Activated gamma-delta T cell (primary cell): Measurements from ENCODE around the gene ZFHX3.

Experiments
- DNase-seq: peaks from one replicate; lab custom pipeline; 2025; lab: John Stamatoyannopoulos, UW

The ZFHX3 gene

DNA sequence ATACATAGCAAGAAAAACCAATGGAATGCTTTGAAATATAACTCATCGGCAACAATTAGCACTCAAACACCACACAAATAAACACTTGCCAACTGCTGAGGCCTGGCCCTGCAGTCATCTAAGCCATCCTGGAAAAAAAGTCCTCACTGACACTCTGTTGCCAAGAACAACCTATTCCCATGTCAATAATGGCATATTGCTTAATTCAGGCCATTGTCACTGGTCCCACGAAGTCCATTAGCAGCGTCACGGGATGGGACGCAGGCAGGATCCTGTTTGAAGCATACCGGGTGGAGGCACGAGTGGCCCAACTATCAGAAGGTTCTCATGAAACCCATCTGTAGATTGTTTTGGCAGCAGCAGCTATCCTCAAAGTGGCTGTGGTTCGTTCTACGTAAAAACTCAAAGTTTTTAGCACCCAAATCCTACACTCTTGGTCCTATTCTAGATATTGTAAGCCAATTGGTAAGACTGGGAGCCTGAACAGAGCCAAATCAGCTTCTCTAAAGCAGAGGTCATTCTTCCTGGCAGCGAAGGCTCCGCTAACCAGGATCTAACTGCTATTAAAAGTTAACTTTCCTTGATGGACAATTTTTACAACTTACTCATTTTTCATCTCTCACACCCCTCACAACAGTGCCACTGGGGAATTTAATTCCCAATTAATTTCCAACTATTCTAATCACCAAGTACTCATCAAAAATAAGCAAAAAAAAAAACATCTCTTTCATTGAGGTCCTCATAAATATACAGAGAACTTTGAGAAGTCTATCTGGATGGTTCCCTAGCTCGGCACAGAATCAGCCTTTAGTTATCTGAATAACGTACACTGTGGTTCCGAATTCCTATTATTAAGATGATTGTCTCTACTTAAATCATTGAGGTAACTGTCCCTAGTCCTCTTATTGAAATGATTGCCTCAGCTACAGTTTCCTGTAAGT is 91.5 kb downstream of the ZFHX3 start:
- no peak for DNase-seq

DNA sequence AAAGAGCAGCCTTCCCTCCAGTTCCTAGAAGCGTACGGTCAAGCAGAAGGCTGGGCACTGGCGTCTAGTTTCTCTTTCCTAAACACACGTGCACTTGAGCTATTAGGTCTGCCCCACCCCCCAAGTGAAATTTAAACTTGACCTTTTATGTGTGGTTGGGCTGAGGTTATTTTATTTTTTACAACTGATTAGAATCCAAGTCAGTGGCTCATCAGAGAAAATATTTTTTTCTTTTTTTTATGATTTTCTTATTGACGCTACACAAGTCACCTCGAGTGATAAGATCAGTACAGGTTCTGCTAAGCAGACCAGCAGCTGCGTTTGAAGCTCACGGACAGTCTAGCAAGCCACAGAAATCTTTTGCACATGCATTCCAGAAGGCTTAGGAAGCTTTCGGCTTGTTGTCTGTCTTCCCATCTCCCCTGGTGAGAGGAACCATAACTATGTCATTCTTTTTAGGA is 95.1 kb downstream of the ZFHX3 start:
- no peak for DNase-seq

DNA sequence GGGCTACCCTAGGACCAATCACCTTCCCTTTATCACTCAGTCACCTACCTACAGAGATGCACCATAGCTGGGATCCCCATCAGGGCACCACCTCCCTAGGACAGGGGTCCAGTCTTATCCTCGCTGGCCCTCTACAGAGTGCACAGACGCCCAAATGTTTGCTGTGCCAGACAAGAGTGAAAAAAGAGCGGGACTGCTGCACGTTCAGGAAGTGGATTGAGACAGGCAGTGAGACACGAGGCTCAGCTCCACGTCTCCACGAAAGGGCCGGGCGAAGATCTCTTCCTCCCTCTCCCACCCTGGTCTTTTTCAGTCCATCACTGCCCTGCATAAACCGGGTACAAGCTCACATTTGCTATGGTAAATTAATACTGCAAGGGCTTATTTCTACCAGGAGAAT is 95.5 kb downstream of the ZFHX3 start:
- DNase-seq, result no peak

DNA sequence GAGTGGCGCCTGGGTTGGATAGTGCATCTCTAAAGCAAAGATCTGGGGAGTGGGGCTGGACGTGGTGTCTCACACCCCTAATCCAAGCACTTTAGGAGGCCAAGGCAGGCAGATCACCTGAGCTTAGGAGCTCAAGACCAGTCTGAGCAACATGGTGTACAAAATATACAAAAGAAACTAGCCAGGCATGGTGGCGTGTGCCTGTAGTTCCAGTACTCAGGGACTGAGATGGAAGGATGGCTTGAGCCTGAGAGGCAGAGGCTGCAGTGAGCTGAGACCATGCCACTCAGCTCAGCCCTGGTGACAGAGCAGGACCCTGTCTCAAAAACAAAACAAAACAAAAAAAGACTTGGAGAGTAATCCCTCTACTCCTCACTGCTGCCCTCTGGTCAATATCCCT is 96.0 kb downstream of the ZFHX3 start:
- no peak for DNase-seq

DNA sequence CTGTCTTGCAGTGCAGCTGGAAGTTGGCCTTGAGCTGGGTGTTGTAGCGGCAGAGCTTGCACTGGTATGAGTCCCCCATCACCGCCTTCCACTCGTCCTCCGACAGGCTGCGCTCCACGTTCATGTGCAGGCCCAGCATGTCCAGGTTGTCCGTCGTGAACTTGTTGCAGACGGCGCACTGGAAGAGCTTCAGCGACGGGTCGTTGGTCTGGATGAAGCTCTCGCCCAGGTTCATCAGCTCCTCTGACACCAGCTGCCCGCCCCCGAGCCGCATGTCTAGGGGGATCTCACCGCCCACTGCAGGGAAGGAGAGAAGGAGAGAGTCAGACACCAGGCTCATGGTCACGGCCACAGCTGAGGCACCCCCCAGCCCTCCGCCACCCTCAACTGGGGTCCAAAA is 97.3 kb downstream of the ZFHX3 start:
- DNase-seq, result no peak

DNA sequence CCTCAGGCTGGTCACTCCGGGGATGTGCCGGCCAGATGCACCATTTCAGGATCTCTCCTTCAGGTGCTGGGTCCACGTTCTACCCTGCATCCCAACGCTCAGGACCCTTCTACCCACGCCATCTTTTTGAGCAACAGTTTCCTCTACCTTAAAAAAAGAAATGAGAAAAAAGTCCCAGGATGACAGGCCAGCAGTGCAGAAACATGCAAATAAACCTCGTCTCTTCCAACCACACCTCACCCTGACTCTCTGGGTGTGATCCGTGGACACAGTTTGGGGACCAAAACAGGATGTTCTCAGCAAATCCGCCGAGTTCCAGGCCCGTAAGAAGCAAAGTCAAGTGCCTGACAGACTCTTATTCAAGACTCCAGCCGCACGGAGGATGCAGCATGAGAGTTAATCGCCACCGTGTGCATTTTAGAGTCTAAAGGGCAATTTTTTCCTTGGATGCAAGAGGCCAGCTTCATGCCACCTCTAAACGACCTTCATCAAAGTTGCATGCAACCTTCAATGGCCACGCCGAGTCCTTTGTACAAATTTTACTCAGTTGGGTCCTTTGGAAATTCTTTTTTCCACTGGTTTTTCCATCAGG is 99.6 kb downstream of the ZFHX3 start:
- DNase-seq, result no peak

DNA sequence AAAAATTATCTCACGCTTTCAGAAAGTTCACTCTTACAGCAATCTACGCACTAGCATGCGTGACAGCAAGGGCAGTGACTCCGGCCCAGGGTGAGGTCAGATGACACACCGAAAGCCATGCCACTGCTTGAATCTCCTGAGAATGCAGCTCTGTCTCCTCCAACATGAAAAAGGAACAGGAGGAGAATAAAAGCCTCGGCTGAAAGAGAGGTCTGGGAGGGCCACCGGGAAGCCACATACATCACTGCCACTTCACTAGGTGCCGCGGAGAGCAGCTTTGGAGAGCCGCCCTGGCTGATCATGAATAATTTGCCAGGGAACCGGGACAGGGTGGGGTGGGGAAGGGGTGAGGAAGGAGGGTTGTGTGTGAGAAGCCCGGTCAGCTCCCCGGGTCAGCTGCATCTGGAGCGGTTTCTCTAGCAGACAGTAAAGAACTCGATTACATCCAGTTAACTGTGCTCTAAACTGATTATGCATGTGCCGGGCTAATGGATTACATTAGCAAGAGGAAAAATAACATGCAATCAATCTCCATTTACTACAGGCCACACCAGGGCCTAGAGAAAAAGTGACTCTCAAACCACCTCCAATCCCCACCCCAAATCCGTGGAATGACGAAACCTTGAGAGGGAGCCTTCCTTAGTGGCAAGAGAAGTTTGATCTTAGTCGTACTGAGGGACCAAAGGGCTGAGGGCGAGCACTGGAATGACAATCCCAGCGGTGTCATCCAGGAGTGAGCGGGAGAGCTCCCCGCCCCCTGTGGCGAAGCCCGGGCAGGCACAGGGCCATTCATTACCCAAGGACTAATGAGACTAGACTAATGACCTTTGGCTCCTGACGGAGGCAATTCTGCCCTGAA is 100.3 kb downstream of the ZFHX3 start:
- no peak for DNase-seq

DNA sequence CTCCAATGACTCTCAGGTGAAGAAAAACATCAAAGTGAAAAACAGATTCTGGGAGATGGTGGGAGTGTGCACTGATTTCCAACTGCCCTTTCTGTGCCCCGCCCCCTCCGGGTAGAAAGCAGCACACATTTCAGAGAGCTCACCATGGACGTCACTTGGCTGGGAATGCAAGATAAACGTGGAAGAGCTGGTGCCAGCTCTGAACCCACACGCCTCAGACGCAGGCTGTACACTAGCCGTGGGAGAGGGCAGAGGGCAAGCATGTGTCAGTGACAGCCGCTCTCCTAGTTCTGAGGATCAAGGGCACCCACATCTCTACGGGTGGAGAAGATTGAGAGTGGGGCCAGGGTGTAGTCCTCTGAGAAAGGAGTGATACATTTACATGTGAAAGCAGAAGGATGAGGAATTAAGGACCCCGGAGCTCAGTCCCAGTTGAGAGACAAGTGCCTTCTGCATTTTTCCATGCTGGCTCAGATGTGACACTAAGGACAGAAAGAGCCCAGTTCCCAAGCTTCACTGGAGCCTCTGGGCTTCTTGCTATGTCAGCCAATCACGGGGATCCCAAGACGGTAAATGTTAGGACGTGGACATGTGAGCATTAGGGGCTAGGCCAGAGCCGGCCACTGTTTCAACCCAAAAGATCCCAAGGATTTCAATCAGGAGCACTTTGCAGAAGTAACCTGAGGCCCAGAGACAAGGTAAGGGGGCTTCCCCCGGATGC is 101.3 kb downstream of the ZFHX3 start:
- no peak for DNase-seq

DNA sequence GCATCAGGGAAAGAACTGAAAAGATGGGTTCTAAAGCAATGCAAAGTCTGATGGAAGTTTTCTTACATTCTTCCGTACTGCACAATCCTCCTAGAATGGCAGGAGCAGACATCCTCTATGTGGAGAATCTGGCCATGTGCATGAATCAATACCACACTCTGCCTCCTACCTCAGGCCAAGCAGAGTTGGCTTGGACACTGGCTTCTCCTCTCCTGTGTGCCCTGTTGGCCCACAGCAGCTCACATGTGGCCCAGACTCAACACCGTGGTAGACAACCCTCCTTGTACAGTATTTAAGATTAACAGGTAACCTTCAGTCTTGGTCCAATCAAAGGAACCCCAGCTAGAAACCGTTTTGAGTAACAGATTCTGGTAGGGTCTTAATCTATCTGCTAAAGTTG is 101.9 kb downstream of the ZFHX3 start:
- no peak for DNase-seq

DNA sequence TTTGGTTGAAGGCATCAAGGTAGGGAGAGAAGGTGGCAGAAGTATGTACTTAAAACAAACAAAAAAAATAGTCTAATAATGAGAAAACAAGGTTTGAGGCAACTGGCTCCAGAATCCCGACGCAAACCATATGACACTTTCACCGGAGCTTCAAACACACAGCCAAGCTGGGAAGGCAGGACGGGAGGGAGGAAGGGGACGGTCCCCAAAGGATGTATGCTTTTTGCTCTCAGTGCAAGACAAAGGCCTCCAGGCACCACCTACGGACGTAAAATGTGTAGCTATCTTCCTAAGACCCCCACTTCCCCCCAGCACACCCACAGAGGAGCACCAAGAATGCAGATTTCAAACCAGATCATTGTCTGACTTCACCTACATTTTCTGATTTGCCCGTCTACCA is 102.3 kb downstream of the ZFHX3 start:
- no peak for DNase-seq

DNA sequence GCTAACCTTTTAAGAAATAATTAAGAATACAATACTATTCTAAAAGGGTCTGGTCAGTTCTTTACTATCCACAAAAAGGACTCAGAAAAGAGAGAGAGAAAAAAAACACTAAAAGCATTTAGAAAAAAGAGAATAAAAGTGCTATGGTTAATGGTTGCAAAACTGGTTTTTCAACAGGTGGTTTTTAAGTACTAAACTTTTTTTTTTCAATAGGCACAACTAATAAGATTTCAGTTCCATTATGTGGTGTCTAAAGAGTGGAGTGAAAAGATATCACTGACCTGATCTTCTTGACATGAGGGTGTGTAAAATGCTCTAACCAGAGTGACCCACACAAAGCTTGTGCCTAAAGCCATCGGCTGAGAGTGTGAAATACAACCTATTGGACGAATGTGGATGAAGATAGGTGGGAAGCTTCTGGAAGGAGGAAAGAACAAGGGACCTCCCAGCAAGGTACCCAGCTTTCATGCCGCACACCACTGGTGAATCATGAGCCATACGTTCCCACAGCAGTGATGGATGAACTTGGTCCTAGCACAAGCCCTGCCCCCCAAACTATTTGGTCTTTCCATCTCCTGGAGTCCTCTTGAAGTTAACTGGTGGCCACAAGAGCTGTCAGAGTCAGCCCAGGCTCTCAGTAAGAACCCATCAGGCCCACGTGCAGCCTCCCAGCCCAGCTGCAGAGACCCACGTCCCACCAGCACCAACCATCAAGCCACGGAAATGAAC is 103.0 kb downstream of the ZFHX3 start:
- DNase-seq, result no peak

DNA sequence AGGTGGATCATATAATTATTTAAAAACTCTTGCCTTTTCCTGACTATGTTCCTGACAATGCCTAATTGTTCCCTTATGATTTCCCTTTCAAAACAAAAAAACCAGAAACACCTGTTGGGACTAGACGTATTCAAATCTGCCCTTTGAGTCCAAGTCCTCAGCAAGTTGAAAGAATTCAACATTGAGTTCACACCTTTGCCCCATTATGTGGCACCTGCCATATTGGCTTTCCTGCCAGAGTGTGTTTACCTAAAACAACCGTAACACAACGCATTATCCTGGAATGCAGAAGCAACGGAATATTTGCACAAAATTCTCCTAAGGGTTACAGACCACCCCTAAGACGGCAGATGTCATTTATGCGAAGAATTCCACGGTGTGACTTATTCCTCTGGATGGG is 105.9 kb downstream of the ZFHX3 start:
- no peak for DNase-seq

DNA sequence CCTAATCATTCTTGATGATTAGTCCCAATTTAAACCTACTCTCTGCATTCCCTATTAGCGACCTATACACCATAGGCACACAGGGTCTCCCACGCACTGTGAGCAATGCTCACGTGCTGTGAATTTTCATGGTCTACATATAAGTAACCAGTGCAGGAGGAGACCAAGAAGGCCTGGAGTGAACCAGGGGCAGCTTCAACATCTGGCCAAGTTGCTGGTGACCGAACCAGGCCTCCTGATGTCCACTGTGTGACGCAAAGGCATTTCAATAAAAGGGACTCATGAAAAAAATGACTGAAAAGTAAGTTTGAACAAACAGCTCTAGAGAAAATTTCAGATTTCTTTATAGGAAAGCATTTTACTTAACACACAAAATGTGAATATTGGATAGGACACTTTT is 107.0 kb downstream of the ZFHX3 start:
- DNase-seq, result no peak

DNA sequence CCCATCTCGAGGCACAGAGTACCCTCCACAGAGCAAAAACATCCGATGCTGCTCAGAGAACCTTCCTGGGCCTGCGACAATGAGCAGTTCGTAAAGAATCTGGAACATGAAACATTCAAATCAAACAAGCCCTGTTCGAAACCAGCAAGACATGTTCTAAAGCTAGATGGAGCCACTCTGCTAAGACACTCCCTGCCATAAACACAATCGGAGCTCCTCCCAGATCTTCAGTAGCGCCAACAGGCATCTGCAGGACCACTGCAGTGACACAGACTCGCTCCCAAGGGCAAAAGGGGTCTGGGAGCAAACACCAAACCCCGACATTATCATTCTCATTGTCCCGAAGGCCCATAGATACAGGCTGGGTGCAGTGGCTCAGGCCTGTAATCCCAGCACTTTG is 108.7 kb downstream of the ZFHX3 start:
- no peak for DNase-seq

DNA sequence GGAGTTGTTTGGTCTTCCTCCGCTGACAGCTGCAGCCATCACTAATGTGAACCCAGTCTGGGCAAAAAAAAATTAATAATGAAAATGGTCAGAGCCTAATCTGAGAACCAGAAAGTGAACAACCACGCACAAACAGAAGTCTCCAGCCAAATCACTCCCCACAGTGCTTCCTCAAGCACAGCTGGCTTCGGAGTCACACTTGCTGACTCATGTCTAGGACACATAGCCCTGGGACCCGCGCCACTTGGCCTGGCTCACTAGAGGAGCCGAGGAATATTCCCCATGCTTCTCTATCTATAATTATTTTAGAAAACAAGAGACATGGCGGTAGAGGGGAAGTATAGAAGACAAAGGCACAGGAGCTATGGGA is 109.1 kb downstream of the ZFHX3 start:
- DNase-seq, result no peak

DNA sequence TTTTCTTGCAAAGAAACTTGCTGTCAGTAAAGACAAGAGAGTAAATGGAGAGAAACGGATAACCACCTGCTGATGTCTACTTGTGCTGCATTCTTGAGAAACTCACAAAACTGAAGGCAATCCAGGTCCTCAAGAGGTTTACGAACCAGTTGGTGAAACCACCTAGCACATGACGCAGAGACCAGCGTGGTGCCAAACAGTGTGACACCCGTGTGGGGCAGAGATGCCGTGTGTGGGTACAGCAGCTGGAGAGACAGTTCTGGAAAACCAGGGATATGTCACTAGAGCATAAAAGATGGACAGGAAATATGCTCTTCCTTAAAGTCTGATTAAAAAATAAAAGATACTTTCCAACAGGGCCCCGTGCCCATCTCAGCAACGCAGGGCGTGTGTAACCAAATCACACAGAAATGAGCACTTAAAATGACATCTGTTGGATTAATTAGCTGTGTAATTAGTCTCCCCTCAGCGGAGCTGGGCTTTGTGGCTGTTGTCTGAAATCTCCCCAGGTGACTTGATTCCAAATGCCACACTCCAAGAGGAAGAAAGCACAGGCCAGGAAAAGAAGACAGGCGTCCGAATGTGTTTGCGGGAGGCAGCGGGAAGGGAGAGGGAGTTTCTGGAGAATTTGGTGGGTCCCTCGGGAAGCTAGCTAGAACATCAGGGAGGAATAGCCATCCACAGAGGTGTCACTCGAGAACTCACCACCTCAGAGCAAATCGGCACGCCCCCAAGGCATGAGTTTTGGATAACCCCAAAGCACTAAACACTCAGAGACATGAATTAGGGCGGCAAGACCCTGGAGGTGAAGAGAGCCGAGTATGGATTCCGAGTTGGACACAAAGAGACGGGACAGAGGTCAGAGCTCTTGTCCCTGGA is 109.8 kb downstream of the ZFHX3 start:
- DNase-seq, result no peak

DNA sequence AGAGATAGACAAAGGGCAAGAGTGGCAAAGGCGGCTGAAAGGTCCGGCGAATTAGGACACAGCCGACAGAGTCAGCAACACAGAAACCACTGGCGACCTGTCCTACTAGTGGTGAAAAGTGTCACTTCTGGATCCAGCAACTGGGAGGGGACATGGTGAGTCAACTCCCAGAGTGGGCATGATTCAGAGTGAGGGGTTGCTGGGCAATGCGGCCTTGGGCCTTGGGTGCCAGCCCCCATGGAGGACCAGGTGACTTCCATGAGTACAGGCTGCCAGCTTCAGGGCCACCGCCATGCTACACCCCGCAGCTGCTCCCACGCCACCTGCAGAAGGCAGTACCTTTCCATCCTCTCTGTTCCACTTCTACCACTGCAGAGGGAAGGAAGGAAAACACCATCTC is 110.6 kb downstream of the ZFHX3 start:
- DNase-seq, result no peak

DNA sequence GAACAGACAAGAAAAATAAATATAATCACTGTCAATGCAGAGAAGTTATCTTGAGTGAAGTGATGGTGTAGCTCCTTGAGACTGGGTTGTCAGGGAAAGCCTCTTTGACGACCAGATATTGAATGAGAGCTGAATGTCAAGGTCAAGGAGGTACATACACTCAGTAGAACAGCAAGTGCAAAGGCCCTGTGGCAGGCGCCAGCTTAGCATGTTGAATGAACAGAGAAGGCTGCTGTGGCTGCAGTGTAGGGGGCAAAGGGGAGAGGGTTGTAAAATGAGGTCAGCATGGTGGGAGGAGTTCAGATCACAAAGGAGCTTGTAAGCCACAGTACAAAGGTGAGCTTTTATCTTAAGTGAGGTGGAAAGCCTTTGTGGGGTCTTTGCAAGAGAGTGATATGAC is 111.5 kb downstream of the ZFHX3 start:
- DNase-seq, result no peak

DNA sequence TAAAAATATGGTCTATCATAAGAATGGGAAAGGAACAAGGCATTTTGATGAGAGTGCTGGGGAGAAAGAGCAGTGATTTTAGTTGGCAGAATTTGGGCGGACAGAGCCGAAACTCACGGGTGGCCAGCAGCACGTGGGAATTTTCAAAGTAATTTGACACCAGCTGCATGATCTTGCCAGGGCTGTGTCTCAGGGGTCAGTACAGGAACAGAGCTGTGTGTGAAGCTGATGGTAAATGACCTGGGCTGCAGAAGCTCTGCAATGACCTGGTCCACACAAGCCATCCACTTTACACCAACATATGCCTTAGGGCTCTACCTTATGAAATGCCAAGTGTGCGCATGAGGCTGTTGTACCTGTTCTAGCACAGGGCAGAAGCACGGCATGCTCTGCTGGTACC is 112.0 kb downstream of the ZFHX3 start:
- DNase-seq, result no peak
